ENCODE data around the gene HHAT.

The HHAT gene

GRCh38 chr1:210359255-210359654 is 30.6 kb downstream of the HHAT start:
- no peak for DNase-seq (ENCODE audit: low spot score)

DNA sequence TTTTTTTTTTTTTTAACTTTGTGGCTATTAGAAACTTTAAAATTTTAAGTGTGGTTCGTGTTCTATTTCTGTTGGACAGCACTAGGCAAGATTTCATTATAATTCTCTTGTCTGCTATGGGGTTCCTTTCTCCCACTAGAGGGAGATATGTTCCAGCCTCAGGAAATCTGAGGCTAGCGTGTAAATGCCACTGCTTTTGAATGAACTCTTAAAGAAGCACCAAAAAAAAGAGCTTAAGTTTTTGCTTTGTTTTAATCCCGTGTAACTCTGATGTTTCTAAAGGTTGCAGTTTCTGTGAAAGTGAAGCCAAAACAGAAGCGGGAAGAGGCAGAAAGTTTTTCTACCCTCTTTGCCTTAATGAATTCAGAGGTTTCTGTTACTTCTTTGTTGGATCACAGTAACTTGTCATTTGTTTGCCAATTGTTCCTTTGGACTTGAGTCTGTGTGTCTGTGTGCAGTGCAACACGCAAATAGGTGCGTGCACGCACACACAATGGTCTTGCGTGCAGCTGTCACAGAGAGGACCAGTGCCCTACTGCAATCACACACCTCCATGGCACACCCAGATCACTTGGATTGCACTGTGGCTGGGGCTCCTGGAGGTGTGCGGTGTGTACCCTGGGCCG is 32.3 kb downstream of the HHAT start:
- DNase-seq (ENCODE audit: low spot score) = peak; percentile 16

DNA sequence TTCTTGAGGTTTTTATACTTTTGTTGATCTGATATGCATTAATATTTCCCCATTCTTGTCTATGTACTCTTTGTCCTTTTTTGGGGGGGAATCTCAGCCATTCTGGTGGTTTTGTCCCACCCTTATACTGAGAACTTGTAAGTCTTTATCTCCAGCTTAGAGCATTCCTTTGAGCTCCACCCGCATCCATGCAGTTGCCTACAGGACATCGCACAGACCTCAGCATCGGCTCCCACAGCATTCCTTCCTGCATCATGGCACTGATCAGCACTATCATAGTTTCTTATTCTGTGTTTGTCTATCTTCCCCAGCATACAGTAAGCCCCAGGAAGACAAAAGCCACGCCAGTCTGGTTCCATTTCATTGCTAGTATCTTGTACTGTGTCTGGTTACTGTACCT is 33.0 kb downstream of the HHAT start:
- no peak for DNase-seq (ENCODE audit: low spot score)

- DNase-seq (ENCODE audit: low spot score) = no peak
These were observed 33.8 kb downstream of the HHAT start for GRCh38 chr1:210362526-210362925.

DNA sequence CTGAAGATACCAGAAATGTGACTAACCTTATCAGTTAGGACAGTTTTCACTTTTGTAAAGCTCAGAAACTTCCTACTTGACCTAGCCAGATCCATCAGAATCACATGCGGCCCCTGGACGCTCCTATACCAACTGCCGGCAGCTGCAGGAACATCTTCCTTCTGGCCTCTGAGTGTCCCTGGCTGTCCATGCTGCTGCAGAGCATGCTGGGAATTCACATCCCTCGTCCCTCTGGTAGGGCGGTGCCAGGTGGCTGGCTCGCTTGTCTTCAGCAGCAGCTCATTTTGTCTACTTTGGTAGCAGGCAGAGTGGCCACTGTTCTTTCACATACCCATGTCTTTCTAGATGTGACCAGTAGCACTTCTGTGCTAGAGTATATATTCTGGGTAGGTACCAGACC is 34.4 kb downstream of the HHAT start:
- no peak for DNase-seq (ENCODE audit: low spot score)

DNA sequence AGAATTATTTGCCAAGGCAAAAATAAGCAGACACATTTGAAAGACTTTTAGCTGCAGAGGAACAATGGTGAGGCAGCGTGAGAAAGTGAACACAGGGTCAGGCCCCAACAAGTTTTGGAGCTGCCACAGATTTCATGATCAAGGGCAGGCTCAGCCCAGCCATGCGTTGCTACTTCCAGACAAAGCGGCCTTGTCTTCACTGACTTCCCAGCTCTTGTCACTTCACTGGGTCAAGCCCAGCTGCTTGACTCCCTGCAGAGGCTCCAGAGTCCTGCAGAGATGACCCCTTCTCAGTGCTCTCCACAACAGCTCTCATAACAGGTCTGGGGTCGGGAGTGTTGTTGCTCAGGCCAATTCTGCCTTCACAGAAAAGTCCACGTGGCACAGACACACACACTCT is 35.8 kb downstream of the HHAT start:
- DNase-seq (ENCODE audit: low spot score) = no peak

DNA sequence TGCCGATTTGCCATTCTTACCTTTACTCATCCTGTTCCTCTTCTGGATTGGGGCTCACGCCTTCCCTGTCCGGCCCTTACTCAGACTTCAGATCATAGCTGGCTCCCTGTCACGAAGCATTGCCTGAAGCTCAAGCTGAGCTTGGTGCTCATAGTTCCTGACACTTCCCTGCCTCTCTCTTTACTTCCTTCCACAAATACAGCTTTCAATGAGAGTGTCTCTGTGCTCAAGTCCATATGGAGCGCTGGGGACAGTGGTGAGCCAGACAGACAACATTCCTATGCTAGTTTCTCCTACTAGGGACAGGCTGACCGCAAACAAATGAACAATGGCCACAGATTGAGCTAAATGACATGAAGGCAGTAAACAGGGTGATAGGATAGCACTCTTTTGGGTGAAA is 38.1 kb downstream of the HHAT start:
- DNase-seq (ENCODE audit: low spot score) = no peak

- DNase-seq (ENCODE audit: low spot score) = no peak
These were observed 38.9 kb downstream of the HHAT start for GRCh38 chr1:210367566-210367965.

- DNase-seq (ENCODE audit: low spot score) = no peak
These were observed 40.7 kb downstream of the HHAT start for GRCh38 chr1:210369425-210369824.

DNA sequence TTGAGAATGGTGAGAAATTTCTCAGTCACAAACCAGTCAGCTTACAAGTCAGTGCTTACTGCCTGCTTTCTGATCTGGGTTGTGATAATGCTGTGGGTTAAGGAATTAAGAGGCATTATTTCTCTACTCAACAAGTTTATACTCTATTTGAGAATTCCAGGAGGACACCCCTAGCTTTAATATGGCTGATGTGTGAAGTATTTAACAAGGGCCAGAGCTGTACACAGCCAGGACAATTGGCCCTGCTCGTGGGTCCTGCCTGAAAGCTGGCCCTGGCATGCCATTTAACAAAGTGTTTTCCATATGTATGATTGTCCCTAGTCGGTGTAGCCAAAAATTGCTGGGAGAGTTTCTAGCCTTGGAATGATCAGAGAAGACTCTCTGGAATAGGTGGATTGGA is 43.2 kb downstream of the HHAT start:
- DNase-seq (ENCODE audit: low spot score) = no peak

DNA sequence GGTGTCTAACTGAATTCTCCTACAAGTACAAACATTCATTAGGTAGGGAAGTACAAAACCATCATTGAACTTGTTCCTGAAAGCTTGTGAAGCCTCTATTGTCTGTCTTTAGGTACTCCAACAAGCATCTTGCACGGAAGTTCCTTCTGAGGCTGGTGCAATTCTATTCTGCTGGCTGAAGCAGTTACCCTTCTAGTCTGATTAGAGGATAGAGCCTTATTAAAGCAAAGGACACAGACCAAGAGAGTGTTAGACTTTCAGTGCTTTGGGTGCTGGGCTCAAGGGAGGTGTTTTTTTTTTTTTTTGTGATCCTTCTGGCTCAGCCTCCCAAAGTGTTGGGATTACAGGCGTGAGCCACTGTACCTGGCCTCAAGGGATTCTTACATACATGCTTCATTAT is 43.8 kb downstream of the HHAT start:
- DNase-seq (ENCODE audit: low spot score) = no peak

DNA sequence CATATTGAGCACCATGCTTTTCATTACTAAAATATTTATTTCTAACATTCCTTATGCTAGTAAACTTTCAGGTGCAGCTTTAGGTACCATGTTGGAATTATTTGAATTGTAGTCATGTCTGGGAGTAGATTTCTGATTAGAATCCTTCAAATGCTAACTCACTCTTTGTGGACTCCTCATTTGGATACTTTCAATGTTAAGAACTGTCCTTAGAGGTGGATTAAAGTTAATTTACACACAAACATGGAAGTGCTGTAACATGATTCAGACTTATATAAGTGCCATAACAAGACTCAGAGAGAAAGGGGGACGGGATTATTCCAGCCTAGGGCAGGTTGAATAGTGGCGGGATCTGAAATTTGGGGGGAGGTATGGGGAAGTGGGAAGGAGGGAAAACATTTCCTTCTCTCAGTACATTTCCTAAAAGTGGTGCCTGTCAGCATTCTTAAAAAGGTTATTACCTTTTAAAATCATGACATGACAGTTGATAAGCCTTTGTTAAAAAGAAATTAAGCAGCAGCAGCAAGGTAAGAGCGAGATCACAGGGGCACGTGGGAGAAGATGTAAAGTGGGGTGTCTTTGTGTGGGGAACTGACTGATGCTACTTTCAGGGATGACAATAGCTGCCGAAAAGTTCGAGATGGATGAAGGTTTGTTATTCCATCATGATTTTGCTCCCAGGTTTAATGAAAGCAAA is 44.4 kb downstream of the HHAT start:
- no peak for DNase-seq (ENCODE audit: low spot score)

- no peak for DNase-seq (ENCODE audit: low spot score)
These were observed 44.9 kb downstream of the HHAT start for GRCh38 chr1:210373628-210373877.

GRCh38 chr1:210373878-210374599 is 45.3 kb downstream of the HHAT start:
- peak; percentile 29 for DNase-seq (ENCODE audit: low spot score)

DNA sequence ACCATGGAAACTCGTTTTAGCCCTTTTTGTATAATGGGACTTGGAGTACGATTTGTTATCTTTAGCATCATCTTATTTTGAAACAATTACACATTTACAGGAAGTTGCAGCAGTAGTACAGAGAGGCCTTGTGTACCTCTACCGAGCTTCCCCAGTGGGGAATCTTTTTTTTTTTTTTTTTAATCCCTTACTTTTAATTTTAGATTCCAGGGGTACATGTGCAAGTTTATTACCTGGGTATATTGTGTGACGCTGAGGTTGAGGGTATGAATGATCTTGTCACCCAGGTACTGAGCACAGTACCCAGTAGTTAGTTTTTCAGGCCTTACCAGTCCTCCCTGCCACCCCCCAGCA is 45.9 kb downstream of the HHAT start:
- no peak for DNase-seq (ENCODE audit: low spot score)

DNA sequence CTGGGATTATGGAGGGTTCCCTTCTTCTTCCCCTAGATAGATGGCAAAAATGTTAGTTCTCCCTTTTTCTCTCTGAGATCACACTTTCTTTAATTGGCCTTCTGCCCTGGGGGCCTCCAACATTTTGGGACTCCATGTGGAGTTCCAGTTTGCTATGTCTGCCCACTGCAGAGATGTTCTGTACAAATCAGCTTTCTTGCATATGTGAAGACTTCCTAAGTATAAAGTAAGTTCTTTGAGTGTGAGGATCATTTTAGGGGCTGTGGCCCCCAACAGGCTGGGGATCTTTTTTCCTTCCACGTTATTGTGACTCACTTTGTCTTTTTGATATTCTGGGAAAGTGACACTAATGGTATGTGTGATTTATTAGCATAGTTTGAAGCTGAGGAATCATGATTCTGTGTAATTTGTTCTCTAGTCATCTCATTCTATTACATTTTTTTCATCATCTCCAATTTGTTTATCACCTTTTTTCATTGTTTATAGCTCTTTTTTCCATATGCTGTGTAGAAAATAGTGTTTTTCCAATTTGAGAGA is 48.2 kb downstream of the HHAT start:
- DNase-seq (ENCODE audit: low spot score) = no peak

DNA sequence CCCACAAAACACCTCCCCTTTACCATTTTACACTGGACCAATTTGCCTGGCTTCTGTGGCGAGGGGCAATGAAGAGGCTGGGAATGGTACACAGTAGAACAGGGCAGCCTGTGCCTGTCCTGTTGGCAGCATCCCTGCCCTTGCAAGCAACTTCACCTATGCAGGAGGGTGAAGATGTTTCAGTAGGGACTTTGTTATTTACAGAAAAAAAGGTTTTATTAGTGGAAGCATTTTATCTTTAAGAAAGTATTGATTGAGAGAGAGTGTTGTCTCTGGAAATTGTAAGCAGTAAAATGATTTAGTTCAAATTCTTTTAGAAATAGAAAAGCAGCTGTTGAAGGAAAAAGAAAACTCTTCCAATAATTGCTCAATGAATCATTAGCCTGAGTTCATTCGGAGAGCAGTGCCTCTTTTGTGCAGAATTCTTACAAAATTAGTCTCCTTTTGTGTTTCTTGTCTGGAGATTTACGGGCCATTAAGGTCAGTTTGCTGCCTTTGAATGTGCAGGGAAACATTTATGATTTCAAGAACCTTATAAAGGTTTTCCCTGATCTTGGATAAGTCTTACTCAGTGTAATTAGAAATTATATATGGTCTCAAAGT is 49.1 kb downstream of the HHAT start:
- no peak for DNase-seq (ENCODE audit: low spot score)

- DNase-seq (ENCODE audit: low spot score) = no peak
These were observed 50.0 kb downstream of the HHAT start for GRCh38 chr1:210378736-210379135.

DNA sequence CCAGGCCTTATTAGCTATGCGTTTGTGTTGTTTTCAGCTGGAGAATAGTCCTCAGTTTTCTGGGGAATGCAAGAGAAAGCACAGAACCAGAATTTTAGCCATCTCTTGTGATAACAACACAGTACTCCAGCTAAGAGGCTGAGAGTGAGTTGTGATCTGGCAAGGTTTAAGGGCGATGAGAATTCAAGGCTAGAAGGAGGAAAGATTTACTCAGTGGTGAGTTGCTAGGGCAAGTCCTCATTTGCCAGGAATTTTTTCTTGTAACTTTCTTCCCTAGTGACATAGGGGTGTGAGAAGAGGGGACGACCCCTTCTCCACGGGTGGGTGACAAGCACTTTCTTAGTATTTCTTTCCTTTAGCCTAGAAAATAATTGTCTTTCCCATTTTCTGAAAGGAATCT is 53.2 kb downstream of the HHAT start:
- DNase-seq (ENCODE audit: low spot score) = no peak

- no peak for DNase-seq (ENCODE audit: low spot score)
These were observed 55.9 kb downstream of the HHAT start for GRCh38 chr1:210384625-210385024.

- DNase-seq (ENCODE audit: low spot score) = no peak
These were observed 56.5 kb downstream of the HHAT start for GRCh38 chr1:210385228-210385627.

DNA sequence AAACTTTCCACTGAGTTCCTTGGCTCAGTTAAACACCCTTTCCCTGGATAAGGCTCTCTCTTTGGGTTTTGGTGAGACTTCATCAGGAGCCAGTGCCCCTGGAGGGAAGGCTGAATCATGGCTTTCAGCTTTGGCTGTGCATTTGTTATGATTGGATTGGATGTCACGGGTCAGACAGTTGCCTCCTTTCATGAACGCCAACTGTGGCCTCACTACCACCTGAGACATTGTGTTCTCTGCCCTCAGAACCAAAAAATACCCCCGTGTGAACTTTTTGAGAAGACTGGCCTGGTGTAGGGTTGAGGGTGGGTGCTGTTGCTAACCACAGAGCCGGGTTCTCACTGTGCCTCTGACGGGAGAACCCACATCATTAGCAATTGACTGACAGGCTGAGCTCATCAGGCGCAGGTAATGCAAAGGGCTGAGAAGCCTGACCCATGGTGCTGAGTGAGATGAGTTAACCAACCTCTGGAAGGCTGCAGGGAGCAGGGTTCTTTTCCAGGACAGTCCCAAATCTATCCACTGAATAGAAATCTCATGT is 65.6 kb downstream of the HHAT start:
- DNase-seq (ENCODE audit: low spot score) = no peak

- no peak for DNase-seq (ENCODE audit: low spot score)
These were observed 67.8 kb downstream of the HHAT start for GRCh38 chr1:210396541-210396940.

Measured in HuH-7.5 (cell line).